ENCODE measurements around the gene POLE3.
"Not testable (repeated sequence)": the region's sequence is repeated elsewhere in the genome, so short reads cannot be mapped to it uniquely, and the experiment has no call there.

DNA sequence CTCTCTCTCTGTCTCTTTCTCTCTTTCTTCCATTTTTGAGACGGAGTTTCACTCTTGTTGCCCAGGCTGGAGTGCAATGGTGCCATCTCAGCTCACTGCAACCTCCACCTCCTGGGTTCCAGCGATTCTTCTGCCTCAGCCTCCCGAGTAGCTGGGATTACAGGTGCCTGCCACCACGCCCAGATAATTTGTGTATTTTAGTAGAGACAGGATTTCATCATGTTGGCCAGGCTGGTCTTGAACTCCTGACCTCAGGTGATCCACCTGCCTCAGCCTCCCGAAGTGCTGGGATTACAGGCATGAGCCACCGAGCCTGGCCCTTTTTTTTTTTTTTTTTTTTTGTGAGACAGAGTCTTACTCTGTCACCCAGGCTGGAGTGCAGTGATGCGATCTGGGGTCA lies 29.0 kb downstream of the POLE3 start:
- TF ChIP-seq POLR2AphosphoS5 (IDR thresholded peaks at IDR 0.05; ENCODE audit: low read depth); CREB1 (CRISPR knock-in tag; IDR thresholded peaks at IDR 0.05; ENCODE audit: low read depth); EZH2 (IDR thresholded peaks at IDR 0.05; ENCODE audit: low read depth, unreplicated experiment); EZH2phosphoT487 (IDR thresholded peaks at IDR 0.05; ENCODE audit: unreplicated experiment); ZNF331 (CRISPR knock-in tag; IDR thresholded peaks at IDR 0.05; ENCODE audit: low read depth); ZNF114 (CRISPR knock-in tag; IDR thresholded peaks at IDR 0.05): not testable (repeated sequence)
- TF ChIP-seq, protein P1, sequence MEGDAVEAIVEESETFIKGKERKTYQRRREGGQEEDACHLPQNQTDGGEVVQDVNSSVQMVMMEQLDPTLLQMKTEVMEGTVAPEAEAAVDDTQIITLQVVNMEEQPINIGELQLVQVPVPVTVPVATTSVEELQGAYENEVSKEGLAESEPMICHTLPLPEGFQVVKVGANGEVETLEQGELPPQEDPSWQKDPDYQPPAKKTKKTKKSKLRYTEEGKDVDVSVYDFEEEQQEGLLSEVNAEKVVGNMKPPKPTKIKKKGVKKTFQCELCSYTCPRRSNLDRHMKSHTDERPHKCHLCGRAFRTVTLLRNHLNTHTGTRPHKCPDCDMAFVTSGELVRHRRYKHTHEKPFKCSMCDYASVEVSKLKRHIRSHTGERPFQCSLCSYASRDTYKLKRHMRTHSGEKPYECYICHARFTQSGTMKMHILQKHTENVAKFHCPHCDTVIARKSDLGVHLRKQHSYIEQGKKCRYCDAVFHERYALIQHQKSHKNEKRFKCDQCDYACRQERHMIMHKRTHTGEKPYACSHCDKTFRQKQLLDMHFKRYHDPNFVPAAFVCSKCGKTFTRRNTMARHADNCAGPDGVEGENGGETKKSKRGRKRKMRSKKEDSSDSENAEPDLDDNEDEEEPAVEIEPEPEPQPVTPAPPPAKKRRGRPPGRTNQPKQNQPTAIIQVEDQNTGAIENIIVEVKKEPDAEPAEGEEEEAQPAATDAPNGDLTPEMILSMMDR (conservative IDR thresholded peaks at IDR 0.05; ENCODE audit: low read depth in 2 of 2): not testable (repeated sequence)
- TF ChIP-seq, protein P2, sequence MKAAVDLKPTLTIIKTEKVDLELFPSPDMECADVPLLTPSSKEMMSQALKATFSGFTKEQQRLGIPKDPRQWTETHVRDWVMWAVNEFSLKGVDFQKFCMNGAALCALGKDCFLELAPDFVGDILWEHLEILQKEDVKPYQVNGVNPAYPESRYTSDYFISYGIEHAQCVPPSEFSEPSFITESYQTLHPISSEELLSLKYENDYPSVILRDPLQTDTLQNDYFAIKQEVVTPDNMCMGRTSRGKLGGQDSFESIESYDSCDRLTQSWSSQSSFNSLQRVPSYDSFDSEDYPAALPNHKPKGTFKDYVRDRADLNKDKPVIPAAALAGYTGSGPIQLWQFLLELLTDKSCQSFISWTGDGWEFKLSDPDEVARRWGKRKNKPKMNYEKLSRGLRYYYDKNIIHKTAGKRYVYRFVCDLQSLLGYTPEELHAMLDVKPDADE (IDR thresholded peaks at IDR 0.05): not testable (repeated sequence)
